H54 (cell line): ENCODE results near the gene SARDH.
"Not testable (repeated sequence)": the region's sequence is repeated elsewhere in the genome, so short reads cannot be mapped to it uniquely, and the experiment has no call there.

Source experiments
- DNase-seq: peaks from one replicate; pipeline ENCODE4 v3.0.0; 2011; ENCODE audit warnings: low spot score, mixed read lengths; ENCODE audit not compliant: insufficient read length
- FAIRE-seq: peaks from 3 replicates; lab custom pipeline; 2011; peaks lifted over from hg19 to GRCh38; lab: Jason Lieb, UNC
- POLR2A ChIP-seq: IDR thresholded peaks from 2 replicates; pipeline ENCODE4 v1.6.1; 2011; ENCODE audit warnings: low read depth, mild to moderate bottlenecking, low read length

Gene SARDH

DNA sequence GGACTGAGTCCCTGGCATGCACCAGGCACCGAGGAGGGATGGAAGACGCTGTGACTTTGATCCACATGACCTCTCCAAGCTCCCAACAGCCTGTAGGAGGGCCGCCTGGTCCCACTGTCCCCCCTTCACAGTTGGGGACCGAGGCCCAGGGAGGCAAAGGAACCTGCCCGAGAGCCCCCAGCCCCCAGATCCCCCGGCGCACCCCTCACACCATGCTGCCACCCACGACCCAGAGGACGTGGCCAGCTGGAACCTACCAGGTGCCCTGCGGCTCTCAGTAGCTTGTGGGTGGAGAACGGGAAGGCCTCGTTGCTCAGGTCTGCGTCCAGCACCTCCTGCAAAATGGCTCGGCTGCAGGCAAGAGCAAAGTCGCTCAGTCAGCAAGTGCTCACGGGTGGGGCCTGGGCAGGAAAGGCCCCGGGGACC lies 53.2 kb downstream of the SARDH start:
- TF ChIP-seq POLR2A = no peak
- FAIRE-seq = no peak
- no peak for DNase-seq

DNA sequence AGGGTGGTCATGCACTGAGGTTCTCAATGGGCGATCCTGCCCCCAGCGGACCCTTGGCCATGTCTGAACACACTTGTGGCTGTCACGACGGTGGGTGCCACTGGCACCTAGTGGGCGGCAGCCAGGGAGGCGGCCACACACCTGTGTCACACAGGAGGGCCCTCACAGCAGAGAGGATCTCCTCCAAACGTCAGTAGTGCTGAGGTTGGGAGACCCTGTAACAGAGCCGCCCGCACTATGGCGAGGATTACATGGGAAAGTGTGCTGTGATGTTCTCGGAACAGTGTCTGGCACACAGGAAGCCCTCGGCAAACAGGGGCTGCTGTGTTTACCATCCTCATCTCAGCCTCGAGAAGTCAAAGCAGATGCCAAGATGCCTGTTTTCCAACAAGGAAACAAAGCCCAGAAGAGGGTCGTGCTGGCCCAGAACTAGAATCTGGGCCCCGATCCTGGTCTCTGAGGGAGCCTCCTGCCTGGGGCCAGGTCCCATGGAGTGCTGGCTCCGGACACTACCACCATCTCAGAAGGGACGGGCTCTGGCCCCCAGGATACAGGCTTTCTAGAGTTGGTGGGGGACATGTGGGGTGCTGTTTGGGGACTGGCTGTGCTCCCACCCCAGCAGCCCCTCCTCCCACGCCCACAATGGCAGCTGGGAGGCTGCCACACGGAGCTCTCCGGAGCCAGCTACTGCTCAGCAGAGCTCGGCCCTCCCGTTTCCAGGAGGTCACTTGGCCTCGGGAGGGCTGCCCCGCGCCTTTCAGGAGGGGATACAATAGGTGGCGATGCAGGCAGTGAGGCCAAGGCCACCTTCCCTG lies 53.8 kb downstream of the SARDH start:
- no peak for FAIRE-seq
- TF ChIP-seq POLR2A = no peak
- no peak for DNase-seq

DNA sequence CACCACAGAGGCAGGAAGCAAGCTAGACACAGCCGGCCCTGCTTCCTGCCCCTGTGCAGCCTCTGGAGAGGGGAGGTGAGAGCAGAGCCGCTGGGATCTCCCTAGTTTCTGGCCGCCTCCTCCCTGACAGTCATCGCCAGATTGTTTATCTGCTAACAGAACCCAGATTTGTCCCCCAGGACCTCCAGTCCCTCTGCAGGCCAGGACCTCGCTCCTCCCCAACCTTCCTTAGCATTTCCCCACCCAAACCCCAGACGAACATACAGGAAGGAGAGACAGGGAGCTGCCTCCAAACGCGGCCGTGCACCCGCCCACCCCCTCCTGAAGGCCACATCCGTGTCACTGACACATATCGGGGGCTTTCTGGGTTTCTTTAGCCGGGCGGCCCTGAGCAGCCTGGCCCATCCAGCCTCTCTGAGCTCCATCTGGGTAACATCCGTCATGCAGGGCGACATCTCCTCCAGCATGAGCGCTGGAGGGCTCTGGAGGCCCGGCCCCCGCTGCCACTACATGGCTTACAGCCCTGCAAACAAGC lies 54.5 kb downstream of the SARDH start:
- TF ChIP-seq POLR2A = no peak
- FAIRE-seq = no peak
- no peak for DNase-seq

DNA sequence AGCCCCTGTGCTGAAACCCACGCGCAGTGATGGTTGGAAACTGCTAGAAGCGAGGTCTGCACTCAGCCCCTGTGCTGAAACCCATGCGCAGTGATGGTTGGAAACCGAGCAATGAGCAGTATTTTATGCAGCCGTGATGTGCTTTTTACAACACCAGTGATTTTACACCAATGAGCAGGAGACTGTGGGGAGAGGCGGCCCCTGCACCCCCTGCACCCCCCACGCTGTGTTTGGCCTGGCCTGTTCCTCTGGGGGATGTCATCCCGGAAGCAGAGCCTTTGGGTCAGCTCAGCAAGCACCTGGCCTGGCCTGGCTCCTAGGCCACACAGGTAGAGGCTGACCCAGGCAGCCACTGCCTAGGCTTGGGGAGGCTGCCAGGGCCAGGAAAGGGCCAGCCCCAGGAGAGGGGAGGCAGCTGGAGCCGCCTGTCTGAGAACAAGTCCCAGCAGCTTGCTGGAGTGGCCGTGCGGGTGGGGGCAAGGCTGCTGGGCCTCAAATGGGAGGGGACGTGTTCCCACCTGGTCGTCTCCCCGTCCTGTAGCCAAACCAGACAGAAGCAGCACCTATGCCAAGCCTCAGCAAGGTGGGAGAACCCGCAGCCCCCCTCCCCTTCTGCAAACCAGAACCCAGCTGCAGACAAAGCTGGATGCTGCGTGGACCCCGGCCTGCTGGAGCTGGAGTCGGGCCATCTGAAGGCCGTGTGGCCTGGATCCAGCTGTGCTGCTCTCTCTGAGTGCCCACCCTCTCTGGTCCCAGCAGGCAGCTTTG lies 55.1 kb downstream of the SARDH start:
- DNase-seq (no peak), FAIRE-seq (no peak)
- TF ChIP-seq POLR2A = no peak

DNA sequence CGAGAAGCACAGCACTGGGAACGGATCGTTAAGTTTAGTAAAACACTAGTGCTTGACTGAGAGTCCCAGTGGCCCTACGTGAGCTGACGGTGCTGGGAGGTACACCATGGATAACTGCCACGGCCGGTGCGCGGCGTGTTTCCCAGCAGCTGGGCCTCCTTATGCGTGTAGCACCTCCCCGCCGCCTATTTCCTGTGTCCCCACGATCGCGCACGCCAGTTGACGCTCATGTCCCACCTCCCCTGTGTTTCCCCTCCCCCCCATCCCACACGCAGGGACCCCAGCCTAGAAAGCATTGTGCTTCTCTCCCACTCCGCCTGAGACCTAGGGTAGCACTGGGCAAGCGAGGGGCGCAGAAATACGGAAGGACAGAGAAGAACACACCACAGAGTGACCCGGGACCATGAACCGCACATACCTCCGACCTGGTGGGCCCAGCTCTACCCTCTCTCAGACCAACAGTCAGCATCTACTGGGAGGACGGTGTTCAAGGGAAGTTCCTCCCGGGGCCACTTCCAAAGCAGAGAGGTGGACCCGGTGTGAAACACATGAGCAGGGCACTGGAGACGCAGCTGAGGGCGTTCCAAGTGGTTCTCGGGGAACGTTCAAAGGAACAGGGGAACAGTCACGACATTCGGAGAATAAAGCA lies 56.4 kb downstream of the SARDH start:
- no peak for TF ChIP-seq POLR2A

DNA sequence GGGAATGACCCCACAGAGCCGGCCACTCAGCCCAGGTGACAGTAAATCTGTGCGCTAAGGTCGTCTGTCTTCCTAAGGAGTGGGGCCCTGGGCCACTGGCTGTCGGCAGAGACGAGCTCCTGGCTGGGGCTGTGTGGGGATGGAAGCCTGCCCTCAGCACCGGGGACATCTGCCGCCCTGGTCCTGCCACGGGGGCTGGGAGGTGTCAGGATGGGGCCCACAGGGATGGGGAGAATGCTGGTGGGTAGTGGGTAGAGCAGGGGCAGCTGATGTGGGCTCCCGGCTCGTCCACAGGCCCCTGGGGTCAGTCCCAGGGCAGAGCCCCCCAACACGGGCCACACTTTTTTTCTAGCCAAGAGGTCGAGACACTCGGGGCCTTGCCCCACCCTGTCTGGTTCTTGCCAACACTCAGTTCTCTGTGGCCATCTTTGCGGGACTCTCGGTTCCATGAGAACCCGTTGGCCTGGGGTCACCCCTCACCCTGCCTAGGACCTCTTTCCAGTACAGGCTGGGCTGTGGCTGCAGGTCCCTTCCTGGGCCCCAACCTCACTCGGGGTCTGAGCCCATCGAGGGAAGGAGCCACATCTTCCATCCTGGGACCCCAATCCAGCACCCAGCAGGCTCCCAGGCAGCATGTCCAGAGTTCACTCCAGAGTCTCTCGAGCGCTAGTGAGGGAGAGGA lies 57.0 kb downstream of the SARDH start:
- DNase-seq (no peak), FAIRE-seq (no peak)
- no peak for TF ChIP-seq POLR2A

More for the DNA sequence above, 56.4 kb downstream of the SARDH start:
- no peak for DNase-seq
- FAIRE-seq = no peak

DNA sequence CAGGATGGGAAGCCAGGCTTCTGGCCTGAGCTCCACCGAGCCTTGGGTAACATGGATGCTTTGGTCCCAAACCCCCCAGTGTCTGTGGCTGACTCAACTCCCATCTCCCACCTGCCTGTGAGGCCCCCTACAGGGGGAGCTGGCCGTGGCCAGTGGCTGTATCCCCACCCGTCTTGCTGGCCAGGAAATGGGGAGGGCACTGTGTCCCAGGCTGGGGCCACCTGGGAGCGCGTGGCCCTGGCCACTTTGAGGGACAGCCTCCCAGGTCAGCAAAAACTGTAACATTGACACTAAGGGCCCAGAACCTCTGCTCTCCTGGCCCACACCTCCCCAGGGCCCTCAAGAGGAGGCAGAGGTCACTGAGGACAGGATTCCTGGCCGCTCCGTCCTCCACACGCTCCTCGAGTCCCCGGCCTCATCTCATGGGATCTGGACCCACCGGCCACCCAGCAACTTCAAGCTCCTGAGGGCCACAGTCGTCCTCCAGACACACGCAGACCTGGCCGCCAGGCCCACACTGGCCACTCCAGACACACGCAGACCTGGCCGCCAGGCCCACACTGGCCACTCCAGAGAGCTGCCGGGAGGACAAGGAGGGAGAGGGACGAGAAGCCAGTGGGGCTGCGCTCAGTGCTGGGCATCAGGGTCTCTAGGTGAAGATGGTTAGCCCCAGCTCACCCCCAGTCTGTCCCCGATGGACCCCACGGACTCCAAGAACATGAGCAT lies 57.7 kb downstream of the SARDH start:
- DNase-seq = no peak
- no peak for TF ChIP-seq POLR2A
- FAIRE-seq = no peak

DNA sequence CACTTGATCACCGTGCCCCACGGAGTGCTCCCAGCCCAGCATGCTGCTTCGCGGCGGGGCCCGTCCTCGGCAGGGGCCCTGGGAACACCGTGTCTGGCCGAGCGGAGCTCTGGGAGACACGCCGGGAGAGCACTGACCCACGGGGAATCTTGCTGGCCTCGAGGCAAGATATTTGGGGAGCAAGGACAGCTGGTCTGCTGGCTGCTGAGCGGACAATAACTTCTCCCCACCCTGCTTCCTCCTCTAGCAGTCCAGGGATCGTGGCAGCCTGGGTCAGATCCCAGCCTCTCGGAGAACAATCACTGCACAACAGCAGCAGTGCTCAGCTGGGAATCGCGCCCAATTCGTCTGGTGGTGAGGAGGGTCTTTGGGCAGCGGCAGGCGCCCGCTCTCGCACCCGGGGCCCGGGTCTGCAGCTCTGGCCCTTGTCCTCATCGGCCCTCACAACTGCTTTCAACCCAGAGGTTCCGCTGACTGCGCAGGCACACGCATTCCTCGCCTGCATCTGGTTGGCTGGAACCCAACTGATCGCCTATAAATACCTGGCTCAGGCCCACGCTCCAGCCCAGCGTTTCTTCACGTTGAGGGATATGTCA lies 58.6 kb downstream of the SARDH start:
- DNase-seq (no peak), FAIRE-seq (no peak)
- TF ChIP-seq POLR2A = no peak

DNA sequence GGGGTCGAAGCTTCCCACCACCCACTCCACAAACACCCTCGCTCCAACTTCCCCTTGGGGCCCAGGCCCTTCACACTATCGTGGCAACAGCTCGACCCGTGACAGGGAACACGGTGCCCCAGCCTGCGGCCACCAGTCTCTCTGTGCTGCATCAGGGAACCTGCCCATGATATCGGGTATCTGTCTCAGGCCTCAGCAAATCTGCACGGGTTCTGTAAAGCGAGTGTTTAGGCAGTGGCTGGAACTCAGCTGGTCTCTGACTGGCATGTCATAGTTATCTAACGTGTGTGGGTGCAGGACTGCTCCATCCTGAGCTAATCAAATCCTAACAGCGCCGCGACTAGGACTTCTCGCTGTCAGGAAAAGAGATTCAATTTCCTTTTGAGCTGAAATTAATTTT lies 59.1 kb downstream of the SARDH start:
- DNase-seq (no peak), FAIRE-seq (no peak)
- no peak for TF ChIP-seq POLR2A

DNA sequence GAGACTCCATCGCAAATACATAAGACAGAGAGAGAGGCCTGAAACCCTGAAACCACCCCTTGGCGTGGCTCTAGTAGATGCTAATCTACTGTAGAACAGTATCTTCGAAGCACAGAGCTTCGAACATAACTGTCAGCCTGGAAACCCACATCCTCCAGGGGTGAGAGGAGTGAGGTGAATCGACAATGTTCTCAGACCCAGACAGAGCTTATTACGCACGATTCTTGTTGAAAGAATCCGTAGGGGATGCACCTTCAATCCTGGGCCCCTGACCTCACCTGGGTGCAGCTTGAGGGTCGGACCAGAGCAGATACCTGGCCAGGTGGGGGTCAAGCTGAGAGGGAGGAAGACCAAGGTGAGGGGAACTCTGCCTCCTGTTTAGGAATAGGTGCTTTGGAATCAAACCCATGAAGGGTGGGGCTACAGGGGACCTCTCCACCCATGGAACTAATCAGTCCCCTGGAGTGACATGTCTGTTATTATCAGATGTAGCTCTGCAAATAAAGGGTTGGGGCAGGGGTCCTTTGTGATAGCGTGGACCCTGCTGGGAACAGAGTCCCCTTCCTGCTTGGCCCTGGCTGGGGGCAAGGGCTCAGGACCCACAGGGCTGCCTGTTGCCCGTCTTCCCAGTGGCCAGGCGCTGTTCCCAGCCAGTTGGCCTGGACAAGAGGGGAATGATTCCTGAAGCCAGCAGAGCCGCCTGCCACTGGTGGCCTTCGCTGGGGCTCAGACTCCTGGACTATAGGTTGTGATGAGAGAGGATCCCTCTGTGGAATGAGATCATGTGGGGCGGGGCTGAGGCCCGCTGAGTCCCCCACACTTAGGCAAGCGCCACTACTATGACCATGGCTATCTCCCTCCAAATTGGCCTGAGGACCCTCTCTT lies 60.8 kb downstream of the SARDH start:
- FAIRE-seq (no peak), DNase-seq (no peak)
- no peak for TF ChIP-seq POLR2A

DNA sequence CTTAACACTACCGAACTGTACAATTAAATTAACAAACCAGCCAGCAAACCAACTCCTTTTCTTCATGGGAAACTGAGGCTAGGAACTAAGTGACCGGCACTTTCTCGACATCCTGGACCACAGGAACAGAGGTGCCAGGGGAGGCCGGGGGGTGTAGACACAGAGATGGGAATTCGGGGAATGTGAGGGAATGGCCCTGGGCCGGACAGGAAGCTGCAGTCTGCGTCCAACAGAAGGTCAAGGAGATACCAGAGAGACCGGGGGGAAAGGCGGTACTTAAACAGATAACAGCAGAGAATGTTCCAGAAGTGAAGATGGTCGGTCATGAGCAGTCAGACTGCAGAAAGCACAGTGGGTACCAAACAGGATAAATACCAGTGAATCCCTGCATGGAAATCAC lies 61.7 kb downstream of the SARDH start:
- no peak for TF ChIP-seq POLR2A
- FAIRE-seq = no peak

DNA sequence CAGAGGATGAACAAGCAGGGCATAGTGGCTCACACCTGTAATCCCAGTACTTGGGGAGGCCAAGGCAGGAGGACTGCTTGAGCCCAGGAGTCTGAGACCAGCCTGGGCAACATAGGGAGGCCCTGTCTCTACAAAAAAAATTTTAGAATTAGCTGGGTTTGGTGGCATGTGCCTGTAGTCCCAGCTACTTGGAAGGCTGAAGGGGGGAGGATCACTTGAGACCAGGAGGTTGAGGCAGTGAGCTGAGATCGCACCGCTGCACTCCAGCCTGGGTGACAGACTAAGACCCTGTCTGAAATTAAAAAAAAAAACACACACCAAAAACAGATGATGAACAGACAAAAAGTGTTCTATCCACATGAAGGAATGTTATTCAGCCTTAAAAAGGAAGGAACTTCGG lies 62.4 kb downstream of the SARDH start:
- FAIRE-seq, DNase-seq: not testable (repeated sequence)

More for the DNA sequence above, 61.7 kb downstream of the SARDH start:
- DNase-seq = no peak
